Urothelium cell line (cell line): ENCODE results near the gene METTL2B.
A peak's percentile ranks its signal among the peaks of the same experiment; 100 is the strongest.
"Not testable (repeated sequence)": the region's sequence is repeated elsewhere in the genome, so short reads cannot be mapped to it uniquely, and the experiment has no call there.

Experiments
- DNase-seq: peaks from one replicate; pipeline ENCODE4 v3.0.0; 2011; ENCODE audit warnings: low spot score, mixed read lengths
- FAIRE-seq: peaks from 2 replicates; lab custom pipeline; 2011; peaks lifted over from hg19 to GRCh38; lab: Jason Lieb, UNC

The METTL2B gene

DNA sequence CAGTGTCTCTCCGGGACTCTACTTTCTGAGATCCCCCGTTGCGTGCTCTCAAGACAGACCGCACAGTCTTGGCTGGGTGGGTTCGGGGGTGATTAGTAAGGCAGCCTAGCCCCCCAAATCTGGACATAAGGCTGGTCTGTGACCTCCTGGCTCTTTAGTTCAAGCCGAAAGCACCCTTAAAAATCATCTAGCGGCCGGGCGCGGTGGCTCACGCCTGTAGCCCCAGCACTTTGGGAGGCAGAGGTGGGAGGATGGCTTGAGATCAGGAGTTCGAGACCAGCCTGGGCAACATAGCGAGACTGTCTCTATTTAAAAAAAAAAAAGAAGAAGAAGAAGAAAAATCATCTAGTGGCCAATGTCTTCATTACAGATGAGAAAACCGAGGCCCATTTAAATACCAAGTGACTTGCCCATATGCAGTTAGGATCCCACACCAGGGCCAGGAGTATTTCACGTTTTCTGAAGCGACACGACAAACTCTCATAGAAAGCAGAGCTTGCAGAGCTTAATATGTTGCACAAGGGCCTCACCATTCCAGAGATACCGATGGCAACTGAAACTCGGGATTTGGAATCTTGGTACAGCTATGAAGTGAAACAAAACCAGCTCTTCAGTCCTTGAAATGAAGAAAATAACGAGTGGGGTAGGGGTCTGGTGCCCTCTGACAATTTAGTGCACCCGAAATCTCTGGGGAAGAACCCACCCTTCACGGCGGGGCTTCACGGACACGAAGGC lies 21.6 kb upstream of the METTL2B start:
- DNase-seq: no peak
- no peak for FAIRE-seq

DNA sequence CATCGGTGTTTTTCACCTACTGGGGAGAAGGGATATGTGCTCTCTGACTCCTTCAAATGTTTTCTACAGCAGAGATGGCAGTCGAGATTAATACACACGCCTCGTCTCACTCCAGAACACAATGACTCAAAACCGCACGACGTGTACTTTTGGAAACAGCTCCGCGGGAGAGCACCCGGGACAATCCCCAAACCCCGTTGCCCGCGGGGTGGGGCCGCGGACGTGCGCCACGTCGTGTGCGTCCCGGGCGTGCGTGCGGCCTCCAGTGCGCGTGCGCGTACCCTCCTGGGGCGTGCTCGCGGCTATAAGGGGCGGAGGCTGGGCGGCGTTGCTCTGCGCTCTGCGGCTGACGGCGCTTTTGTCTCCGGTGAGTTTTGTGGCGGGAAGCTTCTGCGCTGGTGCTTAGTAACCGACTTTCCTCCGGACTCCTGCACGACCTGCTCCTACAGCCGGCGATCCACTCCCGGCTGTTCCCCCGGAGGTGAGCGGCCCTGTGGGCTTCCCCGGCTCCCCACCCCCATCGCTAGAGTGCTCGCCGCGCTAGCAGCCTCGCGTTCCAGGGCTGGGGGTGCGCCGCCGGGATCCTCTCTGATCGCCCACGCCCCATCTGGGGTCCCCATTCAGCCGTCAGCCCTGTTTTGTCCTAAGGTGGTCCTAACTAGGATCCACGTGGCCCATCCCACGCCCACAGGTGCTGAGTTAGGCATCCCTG lies 20.8 kb upstream of the METTL2B start, which contains the start of gene HILPDA:
Gene HILPDA (plus strand): TSS at position 336 of the 712 bp plus-strand sequence. CDS start 1,391 bp downstream, outside the sequence.
- no peak for FAIRE-seq
- peak; percentile 93 for DNase-seq

GRCh38 chr7:128456255-128456725 lies 20.3 kb upstream of the METTL2B start:
- DNase-seq (no peak), FAIRE-seq (no peak)

GRCh38 chr7:128457385-128457784 lies 19.2 kb upstream of the METTL2B start:
- DNase-seq, FAIRE-seq: not testable (repeated sequence)

GRCh38 chr7:128458956-128459355 lies 17.6 kb upstream of the METTL2B start:
- DNase-seq: no peak
- FAIRE-seq: no peak

DNA sequence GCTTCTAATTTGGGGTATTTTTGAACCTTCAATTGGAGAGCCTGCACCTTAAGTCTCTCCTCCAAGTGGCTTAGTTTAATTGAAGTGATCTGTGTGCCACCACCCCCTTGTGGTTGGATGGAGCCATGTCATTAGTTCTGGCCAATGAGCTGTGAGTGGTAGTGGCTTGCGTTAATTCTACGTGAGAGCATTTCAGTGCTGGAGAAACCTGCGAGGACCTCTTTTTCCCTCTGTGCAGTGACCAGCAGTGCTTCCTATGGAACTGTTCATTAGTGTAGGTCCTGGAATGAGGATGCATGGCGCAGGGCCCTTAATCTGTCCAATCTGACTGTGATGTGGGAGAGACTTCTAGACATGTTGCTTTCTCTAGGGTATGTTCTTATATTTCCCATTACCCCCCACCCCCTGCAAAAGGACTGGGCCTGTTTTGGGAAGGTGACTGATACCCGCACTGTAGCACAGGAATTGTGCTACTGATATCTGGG lies 17.1 kb upstream of the METTL2B start:
- no peak for FAIRE-seq
- DNase-seq: peak; percentile 36

DNA sequence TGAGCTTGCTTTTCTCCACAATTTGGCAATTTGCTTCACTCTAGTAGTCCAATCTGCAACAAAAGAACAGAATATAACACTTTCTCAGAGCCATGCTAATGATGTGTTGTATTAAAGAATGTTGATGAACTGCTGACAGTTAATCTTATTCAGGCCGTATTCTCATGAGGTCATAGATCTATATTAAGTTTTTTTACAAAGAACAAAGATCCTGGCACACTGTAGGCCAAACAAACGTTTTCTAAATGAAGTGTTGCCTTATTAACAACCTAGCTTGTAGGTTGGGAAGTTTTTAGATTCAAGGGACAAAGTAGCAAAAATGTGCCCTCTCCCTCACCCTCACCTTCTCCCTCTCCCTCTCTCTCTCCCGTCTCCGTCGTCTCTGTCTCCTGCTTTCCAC lies 14.1 kb upstream of the METTL2B start:
- DNase-seq (no peak), FAIRE-seq (no peak)

GRCh38 chr7:128463345-128463744 lies 13.2 kb upstream of the METTL2B start:
- not testable (repeated sequence) for FAIRE-seq, DNase-seq

GRCh38 chr7:128463933-128464332 lies 12.6 kb upstream of the METTL2B start:
- not testable (repeated sequence) for FAIRE-seq, DNase-seq

- DNase-seq: not testable (repeated sequence)
- FAIRE-seq: peak; percentile 46
Observed at GRCh38 chr7:128466871-128467270, 9.7 kb upstream of the METTL2B start.

DNA sequence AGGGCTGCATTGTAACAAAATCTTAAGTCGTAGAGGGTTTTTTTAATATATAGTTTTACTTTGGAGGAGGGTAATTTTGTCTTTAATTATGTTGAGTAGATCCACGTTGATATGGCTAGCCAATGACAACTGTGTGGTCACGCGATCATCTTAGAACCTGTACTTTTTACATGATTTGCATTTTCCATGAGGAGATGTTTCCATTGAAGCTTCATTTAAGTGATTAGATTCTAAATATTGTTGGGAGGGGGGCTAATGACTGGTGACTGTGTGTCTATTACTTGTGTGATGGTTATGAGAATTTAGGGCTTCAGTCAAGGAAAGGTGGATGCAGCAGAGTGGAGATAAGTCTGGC lies 765 bp downstream of the METTL2B start:
- DNase-seq, FAIRE-seq: not testable (repeated sequence)

GRCh38 chr7:128479082-128479481 lies 2.5 kb downstream of the METTL2B start:
- not testable (repeated sequence) for FAIRE-seq, DNase-seq

- FAIRE-seq: not testable (repeated sequence)
Observed at GRCh38 chr7:128488134-128488533, 11.6 kb downstream of the METTL2B start.

GRCh38 chr7:128497405-128497804 lies 20.9 kb downstream of the METTL2B start:
- no peak for DNase-seq
- no peak for FAIRE-seq

More at GRCh38 chr7:128488134-128488533, 11.6 kb downstream of the METTL2B start:
- not testable (repeated sequence) for DNase-seq

DNA sequence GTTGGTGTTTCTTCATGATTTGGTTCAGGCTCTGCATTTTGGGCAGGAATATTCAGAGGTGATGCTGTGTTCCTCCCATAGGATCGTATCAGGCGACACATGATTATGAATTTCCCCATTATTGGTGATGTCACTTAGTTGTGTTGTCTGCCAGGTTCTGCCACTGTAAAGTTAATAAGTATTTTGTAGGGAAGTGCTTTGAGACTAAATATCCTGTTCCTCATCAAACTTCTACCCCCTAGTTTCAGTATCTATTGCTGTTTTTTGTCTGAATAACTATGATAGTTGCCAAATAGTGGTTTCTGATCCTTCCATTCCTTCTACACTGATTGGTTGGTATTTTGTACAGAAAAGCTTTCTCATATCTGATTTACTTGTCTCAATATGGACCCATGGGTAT lies 28.9 kb downstream of the METTL2B start:
- not testable (repeated sequence) for FAIRE-seq, DNase-seq

- not testable (repeated sequence) for FAIRE-seq, DNase-seq
Observed at GRCh38 chr7:128506819-128507218, 30.3 kb downstream of the METTL2B start.

DNA sequence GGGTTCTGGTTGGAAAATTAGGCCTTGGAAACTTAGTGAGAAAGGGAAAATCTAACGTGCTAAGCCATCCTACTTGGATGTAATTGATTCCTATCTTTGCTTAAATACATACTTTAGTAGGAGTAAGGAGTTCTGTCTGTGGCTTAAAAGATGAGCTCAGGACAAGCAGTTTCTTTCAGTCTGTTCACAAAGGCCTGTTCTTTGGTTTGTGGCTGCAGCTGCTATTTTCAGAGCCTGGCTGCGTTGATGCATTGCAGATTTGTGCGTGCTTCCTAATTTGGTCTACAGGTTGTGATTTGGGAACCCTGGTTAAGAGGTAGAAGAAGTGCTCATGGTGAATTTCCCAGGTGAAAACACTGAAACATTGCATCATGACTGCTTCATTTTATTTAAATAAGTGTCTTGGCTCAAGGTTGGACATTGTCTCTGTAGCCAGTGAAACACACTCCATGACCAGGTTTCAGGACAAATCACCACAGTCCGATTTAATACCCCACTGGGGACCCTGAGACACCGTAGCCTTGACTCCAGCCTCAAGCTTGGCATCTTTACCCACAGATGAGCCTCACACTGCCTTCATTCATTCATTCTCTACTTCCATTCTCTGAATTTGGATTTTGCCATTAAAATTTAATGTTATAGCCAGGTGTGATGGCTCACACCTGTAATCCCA lies 30.9 kb downstream of the METTL2B start:
- not testable (repeated sequence) for FAIRE-seq, DNase-seq

- FAIRE-seq: not testable (repeated sequence)
Observed at GRCh38 chr7:128511692-128512091, 35.1 kb downstream of the METTL2B start.

GRCh38 chr7:128515232-128515631 lies 38.7 kb downstream of the METTL2B start:
- not testable (repeated sequence) for FAIRE-seq, DNase-seq

More at GRCh38 chr7:128511692-128512091, 35.1 kb downstream of the METTL2B start:
- DNase-seq: not testable (repeated sequence)

GRCh38 chr7:128517023-128517422 lies 40.5 kb downstream of the METTL2B start:
- FAIRE-seq, DNase-seq: not testable (repeated sequence)
